Measurements from ENCODE around the gene STX5. TPM values are rescaled to one million over a fixed set of nuclear protein-coding genes. Genes with fewer than 3 reads are reported as not detected.
"Not testable (repeated sequence)": the region's sequence is repeated elsewhere in the genome, so short reads cannot be mapped to it uniquely, and the experiment has no call there.

The STX5 gene
- total RNA-seq, 2 donors from 2014 or later, result 103 to 119 TPM

DNA sequence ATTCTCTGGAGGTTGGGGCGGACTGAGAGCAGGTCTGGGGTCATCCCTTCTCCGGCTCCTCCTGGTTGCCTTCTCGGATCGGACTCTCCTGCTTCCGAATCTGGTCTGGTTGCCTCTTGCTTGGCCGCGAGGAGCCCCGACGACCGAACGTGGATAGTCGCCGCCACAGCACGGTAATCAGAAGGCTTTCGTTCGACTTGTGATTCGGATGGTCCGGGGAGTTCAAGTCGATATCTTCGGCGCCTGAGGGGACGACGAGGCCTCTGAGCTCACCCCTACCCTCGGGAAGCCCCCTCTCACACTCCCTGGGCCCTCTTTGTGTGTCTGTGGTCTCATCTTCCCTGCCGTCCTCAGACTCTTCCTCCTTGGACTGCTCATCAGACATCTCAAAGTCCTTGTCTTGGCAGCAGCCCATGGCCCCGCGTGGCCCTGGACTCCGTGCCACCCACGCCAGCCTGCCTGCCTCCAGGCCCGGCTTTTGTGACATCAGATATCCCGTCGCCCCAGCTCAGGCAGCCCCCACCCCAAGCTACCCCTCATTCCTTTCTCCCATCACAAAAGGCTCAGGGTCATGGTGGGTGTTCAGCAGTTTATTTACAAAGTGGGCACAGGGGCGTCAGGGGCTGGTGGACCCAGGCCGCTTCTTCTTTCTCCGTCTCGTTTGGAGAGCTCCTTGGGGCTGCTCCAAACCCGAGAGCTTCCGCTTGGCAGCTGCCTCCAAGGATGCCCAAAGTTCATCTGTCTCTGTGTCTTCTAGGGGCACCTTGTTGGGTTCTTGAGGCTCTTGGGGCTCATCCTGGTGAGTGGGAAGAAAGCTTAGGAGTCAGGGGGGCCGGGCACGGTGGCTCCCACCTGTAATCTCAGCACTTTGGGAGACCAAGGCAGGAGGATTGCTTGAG is 734 bp upstream of the STX5 start, which contains the start of gene TEX54:
Gene TEX54, minus strand, starts transcription at position 506 of the 899 bp plus-strand sequence.
- Mint-ChIP-seq H3K27ac (peak within 1 kb of the TSS; percentile 99), H3K4me1 (peaks cover 33% of the 10 kb centered on the region), H3K4me3 (peak within 1 kb of the TSS; percentile 99), H3K36me3 (ENCODE audit: low read depth) (peaks cover 2% of the 10 kb centered on the region), H3K27me3 (no peaks in the 10 kb centered on the region)
- no peaks in the 10 kb centered on the region for H3K9me3 ChIP-seq (ENCODE audit: control insufficient read depth, low read length, poor library complexity, severe bottlenecking)
- no peak for DNase-seq
- ATAC-seq, result peak; percentile 1

DNA sequence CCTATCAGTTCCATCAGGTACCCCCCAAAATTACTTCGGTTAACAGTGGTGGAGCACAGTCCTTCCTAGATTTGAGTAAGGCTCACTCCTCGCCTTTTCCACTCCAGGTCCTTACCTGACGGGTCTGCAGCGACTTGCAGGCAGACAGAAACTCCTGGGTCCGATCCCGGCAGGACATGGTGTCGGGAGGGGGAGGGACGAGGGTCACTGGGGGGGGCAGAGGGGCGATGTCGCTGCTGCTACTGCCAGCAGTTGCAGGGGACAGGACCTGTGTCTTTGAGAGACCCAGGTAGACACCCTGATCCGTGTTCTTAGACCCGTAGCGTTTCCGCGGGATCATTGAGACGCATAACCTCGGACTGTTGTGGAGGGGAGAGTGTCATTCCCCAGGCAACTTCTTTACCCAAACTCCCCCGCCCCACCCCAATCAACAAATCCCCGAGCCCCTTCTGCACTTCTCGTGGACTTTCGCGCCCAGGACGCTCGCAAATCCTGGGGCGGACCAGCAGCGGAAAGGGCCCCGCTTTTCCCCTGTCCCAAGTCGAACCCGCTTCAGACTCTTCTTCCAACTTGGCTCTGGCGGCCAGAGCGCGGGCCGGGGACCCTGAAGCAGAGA is 839 bp downstream of the STX5 start:
- ATAC-seq (no peak), DNase-seq (no peak)
- Mint-ChIP-seq H3K4me3 (peak overlapping the region; percentile 99), H3K4me1 (peaks cover 31% of the 10 kb centered on the region), H3K27me3 (no peaks in the 10 kb centered on the region), H3K36me3 (ENCODE audit: low read depth) (no peaks in the 10 kb centered on the region), H3K27ac (peak overlapping the region; percentile 99)
- no peaks in the 10 kb centered on the region for H3K9me3 ChIP-seq (ENCODE audit: control insufficient read depth, low read length, poor library complexity, severe bottlenecking)

DNA sequence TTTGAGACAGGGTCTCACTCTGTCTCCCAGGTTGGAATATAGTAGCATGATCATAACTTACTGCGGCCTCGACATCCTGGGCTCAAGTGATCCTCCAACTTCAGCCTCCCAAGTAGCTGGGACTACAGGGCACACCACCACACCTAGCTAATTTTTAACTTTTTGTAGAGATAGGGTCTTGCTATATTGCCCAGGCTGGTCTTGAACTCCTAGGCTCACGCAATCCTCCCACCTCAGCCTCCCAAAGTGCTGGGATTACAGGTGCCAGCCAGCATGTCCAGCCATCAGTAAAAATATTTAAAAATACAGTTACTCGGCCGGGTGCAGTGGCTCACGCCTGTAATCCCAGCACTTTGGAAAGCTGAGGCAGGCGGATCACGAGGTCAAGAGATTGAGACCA is 3.7 kb downstream of the STX5 start:
- not testable (repeated sequence) for H3K27ac Mint-ChIP-seq; DNase-seq; H3K27me3 Mint-ChIP-seq; H3K9me3 ChIP-seq (ENCODE audit: control insufficient read depth, low read length, poor library complexity, severe bottlenecking); H3K4me3 Mint-ChIP-seq; H3K36me3 Mint-ChIP-seq (ENCODE audit: low read depth); ATAC-seq
- H3K4me1 Mint-ChIP-seq, result peaks cover 24% of the 10 kb centered on the region

DNA sequence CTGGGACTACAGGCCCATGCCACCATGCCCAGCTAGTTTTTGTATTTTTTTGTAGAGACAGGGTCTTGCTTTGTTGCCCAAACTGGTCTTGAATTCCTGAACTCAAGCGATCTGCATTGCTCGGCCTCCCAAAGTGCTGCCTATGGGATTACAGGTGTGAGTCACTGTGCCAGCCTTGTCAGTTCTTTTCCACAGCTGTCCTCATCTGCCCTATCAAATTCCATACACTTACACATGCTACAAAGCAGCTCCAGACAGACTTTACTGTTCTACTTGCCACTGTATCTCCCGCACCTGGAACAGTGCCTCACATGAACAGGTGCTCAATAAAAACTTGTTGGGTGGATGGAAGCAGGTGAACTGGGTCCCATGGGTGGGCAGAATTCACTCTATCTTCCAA is 8.2 kb downstream of the STX5 start:
- H3K9me3 ChIP-seq (ENCODE audit: control insufficient read depth, low read length, poor library complexity, severe bottlenecking), result no peaks in the 10 kb centered on the region
- Mint-ChIP-seq H3K4me3 (no peak overlapping the region), H3K4me1 (peaks cover 7% of the 10 kb centered on the region), H3K27me3 (no peaks in the 10 kb centered on the region), H3K36me3 (ENCODE audit: low read depth) (peaks cover 7% of the 10 kb centered on the region), H3K27ac (no peak overlapping the region)
- no peak for ATAC-seq
- DNase-seq, result no peak

DNA sequence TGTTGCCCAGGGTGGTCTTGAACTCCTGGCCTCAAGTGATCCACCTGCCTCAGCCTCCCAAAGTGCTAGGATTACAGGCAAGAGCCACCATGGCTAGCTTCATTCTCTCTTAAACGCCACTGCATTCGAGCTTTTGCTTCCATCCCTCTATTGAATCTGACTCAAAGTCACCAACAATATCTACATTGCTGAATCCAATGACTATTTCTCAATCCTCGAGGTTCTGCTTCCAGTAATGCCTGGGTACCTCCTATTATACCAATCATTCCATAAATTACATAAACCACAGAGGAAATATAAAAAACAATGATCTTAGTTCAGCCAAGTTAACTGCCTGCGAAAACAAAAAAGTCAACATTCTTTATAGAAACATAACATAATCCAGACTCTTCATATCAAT is 14.7 kb downstream of the STX5 start:
- Mint-ChIP-seq H3K27me3 (no peaks in the 10 kb centered on the region), H3K4me3 (no peak overlapping the region), H3K36me3 (ENCODE audit: low read depth) (peaks cover 2% of the 10 kb centered on the region), H3K4me1 (peaks cover 3% of the 10 kb centered on the region), H3K27ac (no peak overlapping the region)
- DNase-seq, result no peak
- ATAC-seq, result no peak
- H3K9me3 ChIP-seq (ENCODE audit: control insufficient read depth, low read length, poor library complexity, severe bottlenecking), result no peaks in the 10 kb centered on the region

DNA sequence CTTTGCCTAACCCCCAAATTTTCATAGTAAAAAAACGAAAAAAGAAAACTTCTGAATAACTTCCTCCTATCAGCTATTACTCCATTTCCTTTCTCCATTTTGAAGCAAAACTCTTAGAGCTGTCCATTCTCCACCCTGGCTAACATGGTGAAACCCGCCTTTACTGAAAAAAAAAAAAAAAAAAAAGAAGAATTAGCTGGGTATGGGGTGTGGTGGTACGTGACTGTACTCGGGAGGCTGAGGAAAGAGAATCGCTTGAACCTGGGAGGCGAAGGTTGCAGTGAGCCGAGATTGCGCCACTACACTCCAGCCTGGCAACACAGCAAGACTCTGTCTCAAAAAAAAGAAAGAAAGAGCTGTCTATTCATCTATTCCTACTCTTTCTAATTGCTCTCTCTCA is 15.3 kb downstream of the STX5 start:
- Mint-ChIP-seq H3K4me1 (peaks cover 3% of the 10 kb centered on the region), H3K27ac (no peak overlapping the region), H3K4me3 (no peak overlapping the region), H3K36me3 (ENCODE audit: low read depth) (peaks cover 2% of the 10 kb centered on the region), H3K27me3 (no peaks in the 10 kb centered on the region)
- DNase-seq, result no peak
- ATAC-seq, result no peak
- no peaks in the 10 kb centered on the region for H3K9me3 ChIP-seq (ENCODE audit: control insufficient read depth, low read length, poor library complexity, severe bottlenecking)

DNA sequence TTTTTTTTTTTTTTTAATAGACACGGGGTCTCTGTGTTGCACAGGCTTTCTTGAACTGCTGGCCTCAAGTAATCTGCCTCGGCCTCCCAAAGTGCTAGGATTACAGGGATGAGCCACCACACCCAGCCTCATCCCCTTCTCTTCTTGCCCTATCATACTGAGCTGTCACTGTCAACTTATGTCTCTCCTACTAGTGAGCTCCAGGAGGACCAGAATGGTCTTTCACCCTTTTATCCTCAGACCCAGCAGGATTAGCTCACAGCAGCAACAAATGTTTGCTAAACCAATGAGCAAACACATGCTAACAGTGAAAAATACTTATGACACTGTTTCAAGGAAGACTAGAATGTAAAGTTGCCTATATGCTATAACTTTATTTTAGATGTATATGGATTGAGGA is 20.2 kb downstream of the STX5 start:
- Mint-ChIP-seq H3K27ac (peak overlapping the region; percentile 92), H3K36me3 (ENCODE audit: low read depth) (no peaks in the 10 kb centered on the region), H3K4me1 (peaks cover 13% of the 10 kb centered on the region), H3K27me3 (no peaks in the 10 kb centered on the region), H3K4me3 (peak overlapping the region; percentile 73)
- H3K9me3 ChIP-seq (ENCODE audit: control insufficient read depth, low read length, poor library complexity, severe bottlenecking), result no peaks in the 10 kb centered on the region
- no peak for DNase-seq
- ATAC-seq, result no peak

DNA sequence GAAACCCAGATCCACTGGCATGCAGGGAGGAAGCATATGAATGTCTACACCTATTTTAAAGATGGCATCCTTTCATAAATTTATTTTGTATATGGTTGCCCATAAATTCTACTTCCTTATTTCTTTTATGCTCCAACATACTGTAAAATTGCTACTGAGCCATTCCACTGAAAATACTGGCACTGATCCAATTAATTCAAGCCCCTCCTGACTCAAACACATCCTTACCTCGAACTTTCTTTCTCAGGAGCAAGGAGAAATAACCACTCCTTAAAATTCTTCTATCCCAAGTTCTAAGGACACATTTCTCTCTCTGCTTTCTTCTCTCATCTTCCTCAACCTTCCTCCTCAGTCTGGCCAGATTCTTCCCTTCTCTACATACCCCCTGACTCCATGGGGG is 21.1 kb downstream of the STX5 start:
- H3K36me3 Mint-ChIP-seq (ENCODE audit: low read depth), result no peaks in the 10 kb centered on the region
- peaks cover 16% of the 10 kb centered on the region for H3K4me1 Mint-ChIP-seq
- no peak overlapping the region for H3K4me3 Mint-ChIP-seq
- DNase-seq, result no peak
- ATAC-seq, result no peak
- no peaks in the 10 kb centered on the region for H3K27me3 Mint-ChIP-seq
- H3K9me3 ChIP-seq (ENCODE audit: control insufficient read depth, low read length, poor library complexity, severe bottlenecking), result no peaks in the 10 kb centered on the region
- peak overlapping the region; percentile 92 for H3K27ac Mint-ChIP-seq

DNA sequence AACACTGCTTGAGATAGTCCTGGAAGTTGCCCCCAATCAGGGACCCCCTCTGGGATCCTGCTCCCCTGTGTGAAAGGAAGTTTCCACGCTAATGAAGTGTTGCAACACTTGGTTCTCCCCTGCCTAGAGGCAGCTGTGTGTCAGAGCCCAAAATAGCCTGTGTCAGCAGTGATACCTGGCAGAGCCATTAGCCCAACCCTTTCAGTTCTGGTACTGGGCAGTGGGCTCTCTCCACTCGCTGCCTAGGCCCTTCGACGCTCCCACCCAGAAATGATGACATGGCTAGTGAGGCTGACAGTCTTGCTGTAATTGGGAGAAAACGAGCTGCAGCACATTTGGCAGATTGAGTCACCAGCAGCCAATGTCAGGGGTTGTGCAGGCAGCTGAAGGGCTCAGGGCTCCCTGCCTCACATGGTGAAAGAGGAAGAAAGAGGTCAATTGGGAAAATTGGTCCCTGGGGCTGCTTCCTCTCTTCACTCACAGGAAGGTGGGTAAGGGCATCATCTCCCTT is 25.2 kb downstream of the STX5 start:
- H3K4me1 Mint-ChIP-seq, result peaks cover 29% of the 10 kb centered on the region
- H3K27ac Mint-ChIP-seq, result peak overlapping the region; percentile 96
- no peaks in the 10 kb centered on the region for H3K27me3 Mint-ChIP-seq
- DNase-seq, result no peak
- H3K4me3 Mint-ChIP-seq, result no peak overlapping the region
- H3K36me3 Mint-ChIP-seq (ENCODE audit: low read depth), result peaks cover 2% of the 10 kb centered on the region
- no peak for ATAC-seq
- H3K9me3 ChIP-seq (ENCODE audit: control insufficient read depth, low read length, poor library complexity, severe bottlenecking), result no peaks in the 10 kb centered on the region

DNA sequence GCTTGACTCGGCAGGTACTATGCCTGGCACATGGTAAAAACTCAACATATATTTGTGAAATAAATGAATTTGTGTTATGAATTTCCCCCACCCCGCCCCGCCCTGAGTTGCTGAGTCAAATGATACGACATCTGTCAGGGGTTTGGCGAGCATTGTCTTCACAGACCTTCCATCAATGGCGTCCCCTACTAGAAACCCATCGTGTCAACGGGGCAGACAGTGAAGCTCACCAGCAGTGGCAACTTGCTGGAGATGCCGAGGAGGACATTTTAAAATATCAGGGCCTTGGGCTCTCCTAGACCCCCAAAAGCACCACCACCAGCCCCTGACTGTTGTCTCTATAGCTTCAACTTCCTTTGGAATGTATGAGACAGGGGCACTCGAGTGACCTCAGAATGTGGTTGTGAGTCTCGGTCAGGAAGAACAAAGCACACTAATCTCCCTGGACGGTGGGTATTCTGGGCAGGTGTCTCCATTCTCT is 25.9 kb downstream of the STX5 start:
- H3K27ac Mint-ChIP-seq, result peak overlapping the region; percentile 96
- H3K4me1 Mint-ChIP-seq, result peaks cover 25% of the 10 kb centered on the region
- H3K36me3 Mint-ChIP-seq (ENCODE audit: low read depth), result peaks cover 2% of the 10 kb centered on the region
- H3K9me3 ChIP-seq (ENCODE audit: control insufficient read depth, low read length, poor library complexity, severe bottlenecking), result no peaks in the 10 kb centered on the region
- no peaks in the 10 kb centered on the region for H3K27me3 Mint-ChIP-seq
- ATAC-seq (peak; percentile 33), DNase-seq (no peak)
- H3K4me3 Mint-ChIP-seq, result peak overlapping the region; percentile 97

DNA sequence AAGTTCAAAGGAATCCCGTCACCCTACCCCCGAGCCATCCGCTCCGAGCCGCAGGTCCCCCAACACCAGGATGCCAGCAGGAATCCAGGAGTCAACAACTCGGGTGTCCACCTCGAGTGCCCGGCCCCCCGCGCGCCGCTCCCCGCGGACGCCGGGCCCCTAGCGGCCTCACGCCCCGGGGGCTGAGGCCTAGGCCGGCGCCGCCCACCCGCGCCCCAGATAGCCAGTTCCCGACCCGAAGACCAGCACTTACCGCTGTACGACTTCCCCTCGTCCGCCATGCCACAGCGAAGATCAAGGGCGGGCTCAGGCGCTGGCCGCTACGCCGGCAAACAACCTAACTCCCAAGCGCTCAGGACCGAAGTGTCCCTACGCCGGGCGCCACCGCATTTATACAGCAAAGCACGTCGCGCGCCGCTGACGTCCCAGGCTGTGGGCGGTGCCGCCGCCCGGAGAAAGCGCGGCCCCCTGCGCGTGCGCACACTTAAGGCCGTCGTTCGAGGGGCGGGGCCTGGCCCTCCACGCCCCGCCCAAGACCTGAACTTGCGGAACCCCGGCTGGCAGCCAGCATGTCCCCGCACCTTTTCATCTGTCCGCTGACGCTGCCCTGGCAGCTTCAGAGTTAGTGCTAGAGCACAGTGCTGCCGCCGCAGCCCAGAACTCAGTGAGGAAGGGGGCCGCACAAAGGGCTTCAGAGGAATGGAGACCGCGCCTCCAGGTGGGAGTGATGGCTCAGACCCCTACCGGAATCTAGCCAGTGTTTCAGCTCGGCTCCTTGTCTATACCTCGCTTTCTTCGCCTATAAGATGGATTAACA is 26.6 kb downstream of the STX5 start, which contains the start of gene NXF1:
Gene NXF1, minus strand, starts transcription at position 365 of the 817 bp plus-strand sequence. Its CDS starts 84 bp downstream, at position 281.
- Mint-ChIP-seq H3K4me1 (peaks cover 22% of the 10 kb centered on the region), H3K27me3 (no peaks in the 10 kb centered on the region)

DNA sequence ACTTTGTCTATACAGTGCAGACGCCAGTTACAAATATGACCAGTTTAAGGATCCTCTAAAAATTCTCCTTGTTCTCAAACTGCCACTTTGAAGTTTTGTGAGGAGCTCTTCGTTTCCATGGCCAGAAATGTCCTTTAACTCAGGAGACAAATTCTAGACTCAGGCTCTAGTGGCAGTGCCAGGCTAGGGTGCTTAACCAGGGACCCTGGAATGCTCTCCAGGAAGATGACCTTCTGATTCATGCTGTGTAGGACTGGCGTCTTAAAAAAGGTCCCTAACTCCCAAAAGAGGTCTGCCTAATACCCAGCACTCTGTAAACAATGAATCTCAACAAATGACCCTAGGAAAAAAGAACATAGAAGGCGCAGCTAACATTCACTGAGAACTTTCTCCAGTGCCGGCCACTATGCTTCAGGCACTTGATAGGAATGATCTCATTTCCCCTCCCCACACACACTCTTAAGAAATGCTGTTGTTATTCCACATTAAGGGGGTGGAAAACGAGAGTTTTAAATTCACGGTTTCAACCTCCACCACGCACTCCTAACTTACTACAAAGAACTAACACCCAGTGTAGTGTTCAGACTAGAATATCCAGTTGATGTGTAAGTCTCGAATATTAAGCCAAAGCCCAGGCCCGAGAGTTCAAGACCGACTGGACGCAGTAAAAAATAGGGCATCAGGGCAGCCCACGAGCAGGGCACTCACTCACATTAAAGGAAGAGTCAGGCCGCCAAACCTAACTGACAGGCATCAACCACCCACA is 27.4 kb downstream of the STX5 start:
- H3K27ac Mint-ChIP-seq, result peak overlapping the region; percentile 96
- DNase-seq (no peak), ATAC-seq (peak; percentile 29)
- H3K4me3 Mint-ChIP-seq, result peak overlapping the region; percentile 97
- H3K27me3 Mint-ChIP-seq, result no peaks in the 10 kb centered on the region
- H3K36me3 Mint-ChIP-seq (ENCODE audit: low read depth), result peaks cover 2% of the 10 kb centered on the region
- peaks cover 22% of the 10 kb centered on the region for H3K4me1 Mint-ChIP-seq
- H3K9me3 ChIP-seq (ENCODE audit: control insufficient read depth, low read length, poor library complexity, severe bottlenecking), result no peaks in the 10 kb centered on the region

More for the DNA sequence above, 26.6 kb downstream of the STX5 start, which contains the start of gene NXF1:
- peak within 1 kb of the TSS; percentile 97 for H3K4me3 Mint-ChIP-seq
- DNase-seq, result peak; percentile 97 to 98 (median 97)
- no peaks in the 10 kb centered on the region for H3K9me3 ChIP-seq (ENCODE audit: control insufficient read depth, low read length, poor library complexity, severe bottlenecking)
- H3K36me3 Mint-ChIP-seq (ENCODE audit: low read depth), result peaks cover 2% of the 10 kb centered on the region
- ATAC-seq, result peak; percentile 85
- peak within 1 kb of the TSS; percentile 96 for H3K27ac Mint-ChIP-seq

Measured in T-helper 17 cell (primary cell).